WTC11 (cell line): Measurements from ENCODE around the gene DIRAS2. TPM values are rescaled to one million over a fixed set of nuclear protein-coding genes. Genes with fewer than 3 reads are reported as not detected.

Experiments
- ATAC-seq: fragments of 200-7000 bp; cut with Tn5 transposase; 2 replicates; pipeline ENCODE4 v1.10.0; 2021; ENCODE audit warnings: mild to moderate bottlenecking, moderate library complexity
- CTCF ChIA-PET: fragments of 300-600 bp; sonication (Branson Sonifier 250); formaldehyde crosslinking; loops from one replicate; lab custom pipeline; 2021; ENCODE audit warnings: antibody characterized with exemption; lab: Charles Lee
- POLR2A ChIA-PET: fragments of 350-600 bp; sonication (Branson Sonifier 250); formaldehyde crosslinking; loops from one replicate; lab custom pipeline; 2021; ENCODE audit warnings: antibody characterized with exemption; lab: Charles Lee
- DNase-seq: peaks from one replicate; pipeline ENCODE4 v3.0.0; 2021; ENCODE audit warnings: low spot score
- H3K27ac Mint-ChIP-seq: 2 replicates; pipeline ENCODE4 v1.8.0; 2021; ENCODE audit warnings: mixed read lengths
- H3K27me3 Mint-ChIP-seq: 2 replicates; pipeline ENCODE4 v1.8.0; 2021; ENCODE audit warnings: low read depth, mild to moderate bottlenecking, moderate library complexity, mixed read lengths
- H3K36me3 Mint-ChIP-seq: 2 replicates; pipeline ENCODE4 v1.8.0; 2021; ENCODE audit warnings: mixed read lengths
- H3K4me1 Mint-ChIP-seq: 2 replicates; pipeline ENCODE4 v1.8.0; 2022; ENCODE audit warnings: mixed read lengths
- H3K4me3 Mint-ChIP-seq: 2 replicates; pipeline ENCODE4 v1.8.0; 2021; ENCODE audit warnings: mild to moderate bottlenecking, moderate library complexity, mixed read lengths
- H3K9me3 Mint-ChIP-seq: 2 replicates; pipeline ENCODE4 v1.8.0; 2021; ENCODE audit warnings: mixed read lengths
- FOXJ3 ChIP-seq: sonication (generic); formaldehyde crosslinking; IDR thresholded peaks from 2 replicates; pipeline ENCODE4 v1.9.0; 2021; ENCODE audit warnings: missing genetic modification reagents, mild to moderate bottlenecking, borderline replicate concordance
- GTF2I ChIP-seq: fragments of 250-450 bp; sonication (Bioruptor Pico); conservative IDR thresholded peaks from 2 replicates; pipeline ENCODE4 v1.4.0; 2021; ENCODE audit warnings: mild to moderate bottlenecking
- IRF2 ChIP-seq: sonication (generic); formaldehyde crosslinking; IDR thresholded peaks from 2 replicates; pipeline ENCODE4 v1.8.0; 2022; ENCODE audit warnings: low read depth, missing genetic modification reagents, borderline replicate concordance
- JAZF1 ChIP-seq: fragments of 250-450 bp; sonication (Bioruptor Pico); IDR thresholded peaks from 2 replicates; pipeline ENCODE4 v1.9.0; 2021; ENCODE audit warnings: moderate library complexity, mild to moderate bottlenecking, inconsistent platforms
- NR2C2 ChIP-seq: sonication (generic); formaldehyde crosslinking; IDR thresholded peaks from 2 replicates; pipeline ENCODE4 v1.8.0; 2022; ENCODE audit warnings: mild to moderate bottlenecking, missing genetic modification reagents
- TEAD4 ChIP-seq: sonication (generic); formaldehyde crosslinking; IDR thresholded peaks from 2 replicates; pipeline ENCODE4 v1.8.0; 2022; ENCODE audit warnings: mild to moderate bottlenecking, missing genetic modification reagents
- TP53 ChIP-seq: sonication (generic); formaldehyde crosslinking; IDR thresholded peaks from 2 replicates; pipeline ENCODE4 v1.8.1; 2023; ENCODE audit warnings: mild to moderate bottlenecking, missing genetic modification reagents
- total RNA-seq: library from RNA; stranded (reverse); gene quantifications from 3 replicates; pipeline ENCODE4 v1.2.3, GENCODE V29; 2021
- TF ChIP-seq, protein P1 (sequence below): sonication (generic); formaldehyde crosslinking; IDR thresholded peaks from 2 replicates; pipeline ENCODE4 v1.8.1; 2023; ENCODE audit warnings: mild to moderate bottlenecking, moderate library complexity, missing genetic modification reagents
- TF ChIP-seq, protein P2 (sequence below): sonication (generic); formaldehyde crosslinking; IDR thresholded peaks from 2 replicates; pipeline ENCODE4 v1.8.0; 2023; ENCODE audit warnings: mild to moderate bottlenecking, missing genetic modification reagents
- TF ChIP-seq, protein P3 (sequence below): sonication (generic); formaldehyde crosslinking; IDR thresholded peaks from 2 replicates; pipeline ENCODE4 v1.8.1; 2022; ENCODE audit warnings: low read depth, missing genetic modification reagents, borderline replicate concordance
- TF ChIP-seq, protein P4 (sequence below): fragments of 200-600 bp; IDR thresholded peaks from 2 replicates; pipeline ENCODE4 v1.8.0; 2022; ENCODE audit warnings: antibody characterized with exemption
- TF ChIP-seq, protein P5 (sequence below): fragments of 250-450 bp; sonication (Bioruptor Pico); conservative IDR thresholded peaks from 2 replicates; pipeline ENCODE4 v1.9.0; 2021; ENCODE audit warnings: mild to moderate bottlenecking
- TF ChIP-seq, protein P6 (sequence below): sonication (generic); formaldehyde crosslinking; IDR thresholded peaks from 2 replicates; pipeline ENCODE4 v1.8.0; 2023; ENCODE audit warnings: missing genetic modification reagents
- TF ChIP-seq, protein P7 (sequence below): fragments of 250-450 bp; sonication (Bioruptor Pico); IDR thresholded peaks from 2 replicates; pipeline ENCODE4 v1.8.0; 2021; ENCODE audit warnings: mild to moderate bottlenecking
- TF ChIP-seq, protein P8 (sequence below): sonication (generic); formaldehyde crosslinking; IDR thresholded peaks from 2 replicates; pipeline ENCODE4 v1.8.0; 2022; ENCODE audit warnings: mild to moderate bottlenecking, missing genetic modification reagents

Gene DIRAS2
- total RNA-seq, 1 experiment from 2014 or later = 0.35 TPM

DNA sequence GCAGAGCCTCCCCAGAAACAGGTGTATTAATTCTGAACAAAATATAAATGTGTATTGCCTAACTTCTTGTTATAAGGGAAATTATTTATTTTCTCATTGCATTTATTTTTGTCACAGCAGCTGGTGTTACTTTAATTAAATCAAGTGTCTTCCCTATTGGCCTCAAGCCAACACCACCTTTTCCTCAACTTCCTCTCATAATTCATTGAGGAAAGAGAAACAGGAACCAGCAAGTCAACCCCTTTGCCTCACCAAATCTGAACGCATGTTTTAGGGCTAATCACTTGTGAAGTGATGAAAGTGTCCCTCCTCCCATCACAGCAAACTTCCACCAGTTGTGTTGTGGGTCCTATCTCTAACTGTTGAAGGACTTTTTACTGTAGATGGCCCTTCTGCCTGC, 73.1 kb downstream of the DIRAS2 start:
- H3K9me3 Mint-ChIP-seq = peaks cover 4% of the 10 kb centered on the region; the same call in 1 of the 2 replicates
- no peak overlapping the region for H3K27ac Mint-ChIP-seq
- no peak for TF ChIP-seq JAZF1 (CRISPR knock-in tag)
- TF ChIP-seq, protein P1, sequence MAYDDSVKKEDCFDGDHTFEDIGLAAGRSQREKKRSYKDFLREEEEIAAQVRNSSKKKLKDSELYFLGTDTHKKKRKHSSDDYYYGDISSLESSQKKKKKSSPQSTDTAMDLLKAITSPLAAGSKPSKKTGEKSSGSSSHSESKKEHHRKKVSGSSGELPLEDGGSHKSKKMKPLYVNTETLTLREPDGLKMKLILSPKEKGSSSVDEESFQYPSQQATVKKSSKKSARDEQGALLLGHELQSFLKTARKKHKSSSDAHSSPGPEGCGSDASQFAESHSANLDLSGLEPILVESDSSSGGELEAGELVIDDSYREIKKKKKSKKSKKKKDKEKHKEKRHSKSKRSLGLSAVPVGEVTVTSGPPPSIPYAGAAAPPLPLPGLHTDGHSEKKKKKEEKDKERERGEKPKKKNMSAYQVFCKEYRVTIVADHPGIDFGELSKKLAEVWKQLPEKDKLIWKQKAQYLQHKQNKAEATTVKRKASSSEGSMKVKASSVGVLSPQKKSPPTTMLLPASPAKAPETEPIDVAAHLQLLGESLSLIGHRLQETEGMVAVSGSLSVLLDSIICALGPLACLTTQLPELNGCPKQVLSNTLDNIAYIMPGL = no peak
- TF ChIP-seq, protein P2, sequence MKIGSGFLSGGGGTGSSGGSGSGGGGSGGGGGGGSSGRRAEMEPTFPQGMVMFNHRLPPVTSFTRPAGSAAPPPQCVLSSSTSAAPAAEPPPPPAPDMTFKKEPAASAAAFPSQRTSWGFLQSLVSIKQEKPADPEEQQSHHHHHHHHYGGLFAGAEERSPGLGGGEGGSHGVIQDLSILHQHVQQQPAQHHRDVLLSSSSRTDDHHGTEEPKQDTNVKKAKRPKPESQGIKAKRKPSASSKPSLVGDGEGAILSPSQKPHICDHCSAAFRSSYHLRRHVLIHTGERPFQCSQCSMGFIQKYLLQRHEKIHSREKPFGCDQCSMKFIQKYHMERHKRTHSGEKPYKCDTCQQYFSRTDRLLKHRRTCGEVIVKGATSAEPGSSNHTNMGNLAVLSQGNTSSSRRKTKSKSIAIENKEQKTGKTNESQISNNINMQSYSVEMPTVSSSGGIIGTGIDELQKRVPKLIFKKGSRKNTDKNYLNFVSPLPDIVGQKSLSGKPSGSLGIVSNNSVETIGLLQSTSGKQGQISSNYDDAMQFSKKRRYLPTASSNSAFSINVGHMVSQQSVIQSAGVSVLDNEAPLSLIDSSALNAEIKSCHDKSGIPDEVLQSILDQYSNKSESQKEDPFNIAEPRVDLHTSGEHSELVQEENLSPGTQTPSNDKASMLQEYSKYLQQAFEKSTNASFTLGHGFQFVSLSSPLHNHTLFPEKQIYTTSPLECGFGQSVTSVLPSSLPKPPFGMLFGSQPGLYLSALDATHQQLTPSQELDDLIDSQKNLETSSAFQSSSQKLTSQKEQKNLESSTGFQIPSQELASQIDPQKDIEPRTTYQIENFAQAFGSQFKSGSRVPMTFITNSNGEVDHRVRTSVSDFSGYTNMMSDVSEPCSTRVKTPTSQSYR = no peak
- no peak for TF ChIP-seq GTF2I (CRISPR knock-in tag)
- TF ChIP-seq, protein P3, sequence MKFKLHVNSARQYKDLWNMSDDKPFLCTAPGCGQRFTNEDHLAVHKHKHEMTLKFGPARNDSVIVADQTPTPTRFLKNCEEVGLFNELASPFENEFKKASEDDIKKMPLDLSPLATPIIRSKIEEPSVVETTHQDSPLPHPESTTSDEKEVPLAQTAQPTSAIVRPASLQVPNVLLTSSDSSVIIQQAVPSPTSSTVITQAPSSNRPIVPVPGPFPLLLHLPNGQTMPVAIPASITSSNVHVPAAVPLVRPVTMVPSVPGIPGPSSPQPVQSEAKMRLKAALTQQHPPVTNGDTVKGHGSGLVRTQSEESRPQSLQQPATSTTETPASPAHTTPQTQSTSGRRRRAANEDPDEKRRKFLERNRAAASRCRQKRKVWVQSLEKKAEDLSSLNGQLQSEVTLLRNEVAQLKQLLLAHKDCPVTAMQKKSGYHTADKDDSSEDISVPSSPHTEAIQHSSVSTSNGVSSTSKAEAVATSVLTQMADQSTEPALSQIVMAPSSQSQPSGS (CRISPR knock-in tag) = no peak
- no peak for TF ChIP-seq TP53 (CRISPR knock-in tag)
- TF ChIP-seq, protein P4, sequence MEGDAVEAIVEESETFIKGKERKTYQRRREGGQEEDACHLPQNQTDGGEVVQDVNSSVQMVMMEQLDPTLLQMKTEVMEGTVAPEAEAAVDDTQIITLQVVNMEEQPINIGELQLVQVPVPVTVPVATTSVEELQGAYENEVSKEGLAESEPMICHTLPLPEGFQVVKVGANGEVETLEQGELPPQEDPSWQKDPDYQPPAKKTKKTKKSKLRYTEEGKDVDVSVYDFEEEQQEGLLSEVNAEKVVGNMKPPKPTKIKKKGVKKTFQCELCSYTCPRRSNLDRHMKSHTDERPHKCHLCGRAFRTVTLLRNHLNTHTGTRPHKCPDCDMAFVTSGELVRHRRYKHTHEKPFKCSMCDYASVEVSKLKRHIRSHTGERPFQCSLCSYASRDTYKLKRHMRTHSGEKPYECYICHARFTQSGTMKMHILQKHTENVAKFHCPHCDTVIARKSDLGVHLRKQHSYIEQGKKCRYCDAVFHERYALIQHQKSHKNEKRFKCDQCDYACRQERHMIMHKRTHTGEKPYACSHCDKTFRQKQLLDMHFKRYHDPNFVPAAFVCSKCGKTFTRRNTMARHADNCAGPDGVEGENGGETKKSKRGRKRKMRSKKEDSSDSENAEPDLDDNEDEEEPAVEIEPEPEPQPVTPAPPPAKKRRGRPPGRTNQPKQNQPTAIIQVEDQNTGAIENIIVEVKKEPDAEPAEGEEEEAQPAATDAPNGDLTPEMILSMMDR = no peak
- TF ChIP-seq, protein P5, sequence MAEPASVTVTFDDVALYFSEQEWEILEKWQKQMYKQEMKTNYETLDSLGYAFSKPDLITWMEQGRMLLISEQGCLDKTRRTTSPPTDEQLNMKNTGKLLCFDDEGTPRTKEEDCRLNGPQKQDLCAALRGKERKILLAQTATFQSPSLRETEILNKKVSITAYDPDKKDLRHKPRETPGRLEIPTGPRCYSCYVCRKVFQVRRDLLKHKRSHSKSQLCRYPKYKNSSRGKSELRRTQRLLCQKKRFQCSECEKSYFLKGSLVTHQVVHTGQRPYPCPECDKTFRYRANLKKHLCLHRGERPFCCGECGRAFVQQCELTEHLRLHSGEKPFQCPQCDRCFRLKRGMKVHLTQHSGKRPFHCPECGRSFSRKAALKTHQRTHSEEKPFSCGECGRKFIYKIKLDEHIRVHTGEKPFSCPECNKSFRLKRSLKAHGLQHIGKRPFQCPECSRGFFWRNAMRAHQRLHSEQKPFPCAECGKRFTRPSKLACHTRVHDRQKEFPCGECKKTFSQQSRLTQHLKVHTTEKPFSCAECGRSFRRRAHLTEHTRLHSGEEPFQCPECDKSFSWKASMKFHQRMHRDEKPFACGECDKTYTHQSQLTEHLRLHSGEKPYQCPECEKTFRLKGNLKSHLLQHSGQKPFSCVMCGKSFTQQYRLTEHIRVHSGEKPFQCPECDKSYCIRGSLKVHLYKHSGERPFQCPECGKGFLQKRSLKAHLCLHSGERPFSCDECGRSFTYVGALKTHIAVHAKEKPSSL = no peak
- TF ChIP-seq, protein P6, sequence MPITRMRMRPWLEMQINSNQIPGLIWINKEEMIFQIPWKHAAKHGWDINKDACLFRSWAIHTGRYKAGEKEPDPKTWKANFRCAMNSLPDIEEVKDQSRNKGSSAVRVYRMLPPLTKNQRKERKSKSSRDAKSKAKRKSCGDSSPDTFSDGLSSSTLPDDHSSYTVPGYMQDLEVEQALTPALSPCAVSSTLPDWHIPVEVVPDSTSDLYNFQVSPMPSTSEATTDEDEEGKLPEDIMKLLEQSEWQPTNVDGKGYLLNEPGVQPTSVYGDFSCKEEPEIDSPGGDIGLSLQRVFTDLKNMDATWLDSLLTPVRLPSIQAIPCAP (CRISPR knock-in tag) = no peak
- no peak for TF ChIP-seq TEAD4 (CRISPR knock-in tag)
- TF ChIP-seq, protein P7, sequence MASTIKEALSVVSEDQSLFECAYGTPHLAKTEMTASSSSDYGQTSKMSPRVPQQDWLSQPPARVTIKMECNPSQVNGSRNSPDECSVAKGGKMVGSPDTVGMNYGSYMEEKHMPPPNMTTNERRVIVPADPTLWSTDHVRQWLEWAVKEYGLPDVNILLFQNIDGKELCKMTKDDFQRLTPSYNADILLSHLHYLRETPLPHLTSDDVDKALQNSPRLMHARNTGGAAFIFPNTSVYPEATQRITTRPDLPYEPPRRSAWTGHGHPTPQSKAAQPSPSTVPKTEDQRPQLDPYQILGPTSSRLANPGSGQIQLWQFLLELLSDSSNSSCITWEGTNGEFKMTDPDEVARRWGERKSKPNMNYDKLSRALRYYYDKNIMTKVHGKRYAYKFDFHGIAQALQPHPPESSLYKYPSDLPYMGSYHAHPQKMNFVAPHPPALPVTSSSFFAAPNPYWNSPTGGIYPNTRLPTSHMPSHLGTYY (CRISPR knock-in tag) = no peak
- TF ChIP-seq IRF2 (CRISPR knock-in tag) = no peak
- TF ChIP-seq, protein P8, sequence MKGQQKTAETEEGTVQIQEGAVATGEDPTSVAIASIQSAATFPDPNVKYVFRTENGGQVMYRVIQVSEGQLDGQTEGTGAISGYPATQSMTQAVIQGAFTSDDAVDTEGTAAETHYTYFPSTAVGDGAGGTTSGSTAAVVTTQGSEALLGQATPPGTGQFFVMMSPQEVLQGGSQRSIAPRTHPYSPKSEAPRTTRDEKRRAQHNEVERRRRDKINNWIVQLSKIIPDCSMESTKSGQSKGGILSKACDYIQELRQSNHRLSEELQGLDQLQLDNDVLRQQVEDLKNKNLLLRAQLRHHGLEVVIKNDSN (CRISPR knock-in tag) = no peak
- no peak for TF ChIP-seq NR2C2 (CRISPR knock-in tag)
- TF ChIP-seq FOXJ3 = no peak
- ATAC-seq = no peak
- ChIA-PET POLR2A (no interaction called here), CTCF (interaction anchor here (1.2 kb wide), 1 partner anchor 22 kb away, joined by 3 read pairs; no protein-coding TSS in a partner anchor)
- H3K36me3 Mint-ChIP-seq = no peaks in the 10 kb centered on the region
- no peak overlapping the region for H3K4me3 Mint-ChIP-seq
- peaks cover 6% of the 10 kb centered on the region; the same call in 1 of the 2 replicates for H3K4me1 Mint-ChIP-seq
- no peak for DNase-seq
- H3K27me3 Mint-ChIP-seq = no peaks in the 10 kb centered on the region
